ENCODE results near the gene USH2A.

DNA sequence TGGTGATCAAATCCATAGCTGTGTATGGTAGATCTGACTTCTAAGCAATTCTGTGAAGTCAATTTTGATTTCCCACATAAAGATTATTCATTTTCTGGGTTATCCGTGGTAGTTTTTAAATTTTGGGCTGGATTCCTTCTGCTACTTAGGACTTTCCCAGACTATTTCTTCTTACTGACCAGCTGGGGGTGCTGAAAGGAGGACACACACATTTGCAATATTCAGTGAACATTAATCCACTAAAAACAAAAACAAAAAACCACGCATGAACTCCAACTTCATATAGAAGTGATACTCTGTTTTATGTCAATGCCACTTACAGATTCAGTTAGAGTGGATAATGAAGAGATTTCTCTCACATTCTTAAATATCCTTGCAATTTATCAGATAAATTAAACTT, 750.8 kb downstream of the USH2A start:
- TF ChIP-seq CREB1 (IDR thresholded peaks at IDR 0.05; ENCODE audit: low read depth), result no peak
- no peak for TF ChIP-seq FOXM1 (IDR thresholded peaks at IDR 0.05; ENCODE audit: borderline replicate concordance, low read depth)
- TF ChIP-seq EGR1 (IDR thresholded peaks at IDR 0.05), result no peak
- no peak for TF ChIP-seq EP300 (IDR thresholded peaks at IDR 0.05; ENCODE audit: borderline replicate concordance)
- TF ChIP-seq ZBTB7A (IDR thresholded peaks at IDR 0.05; ENCODE audit: low read depth), result no peak
- TF ChIP-seq RAD21 (IDR thresholded peaks at IDR 0.05; ENCODE audit: low read depth), result no peak
- TF ChIP-seq, protein P1, sequence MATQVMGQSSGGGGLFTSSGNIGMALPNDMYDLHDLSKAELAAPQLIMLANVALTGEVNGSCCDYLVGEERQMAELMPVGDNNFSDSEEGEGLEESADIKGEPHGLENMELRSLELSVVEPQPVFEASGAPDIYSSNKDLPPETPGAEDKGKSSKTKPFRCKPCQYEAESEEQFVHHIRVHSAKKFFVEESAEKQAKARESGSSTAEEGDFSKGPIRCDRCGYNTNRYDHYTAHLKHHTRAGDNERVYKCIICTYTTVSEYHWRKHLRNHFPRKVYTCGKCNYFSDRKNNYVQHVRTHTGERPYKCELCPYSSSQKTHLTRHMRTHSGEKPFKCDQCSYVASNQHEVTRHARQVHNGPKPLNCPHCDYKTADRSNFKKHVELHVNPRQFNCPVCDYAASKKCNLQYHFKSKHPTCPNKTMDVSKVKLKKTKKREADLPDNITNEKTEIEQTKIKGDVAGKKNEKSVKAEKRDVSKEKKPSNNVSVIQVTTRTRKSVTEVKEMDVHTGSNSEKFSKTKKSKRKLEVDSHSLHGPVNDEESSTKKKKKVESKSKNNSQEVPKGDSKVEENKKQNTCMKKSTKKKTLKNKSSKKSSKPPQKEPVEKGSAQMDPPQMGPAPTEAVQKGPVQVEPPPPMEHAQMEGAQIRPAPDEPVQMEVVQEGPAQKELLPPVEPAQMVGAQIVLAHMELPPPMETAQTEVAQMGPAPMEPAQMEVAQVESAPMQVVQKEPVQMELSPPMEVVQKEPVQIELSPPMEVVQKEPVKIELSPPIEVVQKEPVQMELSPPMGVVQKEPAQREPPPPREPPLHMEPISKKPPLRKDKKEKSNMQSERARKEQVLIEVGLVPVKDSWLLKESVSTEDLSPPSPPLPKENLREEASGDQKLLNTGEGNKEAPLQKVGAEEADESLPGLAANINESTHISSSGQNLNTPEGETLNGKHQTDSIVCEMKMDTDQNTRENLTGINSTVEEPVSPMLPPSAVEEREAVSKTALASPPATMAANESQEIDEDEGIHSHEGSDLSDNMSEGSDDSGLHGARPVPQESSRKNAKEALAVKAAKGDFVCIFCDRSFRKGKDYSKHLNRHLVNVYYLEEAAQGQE (IDR thresholded peaks at IDR 0.05; ENCODE audit: low read depth), result no peak
- TF ChIP-seq TAF1 (IDR thresholded peaks at IDR 0.05; ENCODE audit: low read depth), result no peak
- TF ChIP-seq, protein P2, sequence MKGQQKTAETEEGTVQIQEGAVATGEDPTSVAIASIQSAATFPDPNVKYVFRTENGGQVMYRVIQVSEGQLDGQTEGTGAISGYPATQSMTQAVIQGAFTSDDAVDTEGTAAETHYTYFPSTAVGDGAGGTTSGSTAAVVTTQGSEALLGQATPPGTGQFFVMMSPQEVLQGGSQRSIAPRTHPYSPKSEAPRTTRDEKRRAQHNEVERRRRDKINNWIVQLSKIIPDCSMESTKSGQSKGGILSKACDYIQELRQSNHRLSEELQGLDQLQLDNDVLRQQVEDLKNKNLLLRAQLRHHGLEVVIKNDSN (IDR thresholded peaks at IDR 0.05), result no peak
- TF ChIP-seq, protein P3, sequence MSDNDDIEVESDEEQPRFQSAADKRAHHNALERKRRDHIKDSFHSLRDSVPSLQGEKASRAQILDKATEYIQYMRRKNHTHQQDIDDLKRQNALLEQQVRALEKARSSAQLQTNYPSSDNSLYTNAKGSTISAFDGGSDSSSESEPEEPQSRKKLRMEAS (IDR thresholded peaks at IDR 0.05), result no peak
